22Rv1 (cell line): ENCODE results near the gene KSR2.

Experiments
- ZFX ChIP-seq: fragments of 450-650 bp; IDR thresholded peaks from 2 replicates; pipeline ENCODE4 v1.6.1; 2017; ENCODE audit warnings: antibody characterized with exemption, borderline replicate concordance
- TF ChIP-seq, protein P1 (sequence below): fragments of 450-650 bp; IDR thresholded peaks from 2 replicates; pipeline ENCODE4 v1.5.1; 2017; ENCODE audit warnings: mild to moderate bottlenecking

- TF ChIP-seq, protein P1, sequence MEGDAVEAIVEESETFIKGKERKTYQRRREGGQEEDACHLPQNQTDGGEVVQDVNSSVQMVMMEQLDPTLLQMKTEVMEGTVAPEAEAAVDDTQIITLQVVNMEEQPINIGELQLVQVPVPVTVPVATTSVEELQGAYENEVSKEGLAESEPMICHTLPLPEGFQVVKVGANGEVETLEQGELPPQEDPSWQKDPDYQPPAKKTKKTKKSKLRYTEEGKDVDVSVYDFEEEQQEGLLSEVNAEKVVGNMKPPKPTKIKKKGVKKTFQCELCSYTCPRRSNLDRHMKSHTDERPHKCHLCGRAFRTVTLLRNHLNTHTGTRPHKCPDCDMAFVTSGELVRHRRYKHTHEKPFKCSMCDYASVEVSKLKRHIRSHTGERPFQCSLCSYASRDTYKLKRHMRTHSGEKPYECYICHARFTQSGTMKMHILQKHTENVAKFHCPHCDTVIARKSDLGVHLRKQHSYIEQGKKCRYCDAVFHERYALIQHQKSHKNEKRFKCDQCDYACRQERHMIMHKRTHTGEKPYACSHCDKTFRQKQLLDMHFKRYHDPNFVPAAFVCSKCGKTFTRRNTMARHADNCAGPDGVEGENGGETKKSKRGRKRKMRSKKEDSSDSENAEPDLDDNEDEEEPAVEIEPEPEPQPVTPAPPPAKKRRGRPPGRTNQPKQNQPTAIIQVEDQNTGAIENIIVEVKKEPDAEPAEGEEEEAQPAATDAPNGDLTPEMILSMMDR, result no peak
- no peak for TF ChIP-seq ZFX
Measured at GRCh38 chr12:117641885-117642284, 326.9 kb downstream of the KSR2 start.
